ENCODE measurements around the gene PLN.

- TF ChIP-seq, protein P1, sequence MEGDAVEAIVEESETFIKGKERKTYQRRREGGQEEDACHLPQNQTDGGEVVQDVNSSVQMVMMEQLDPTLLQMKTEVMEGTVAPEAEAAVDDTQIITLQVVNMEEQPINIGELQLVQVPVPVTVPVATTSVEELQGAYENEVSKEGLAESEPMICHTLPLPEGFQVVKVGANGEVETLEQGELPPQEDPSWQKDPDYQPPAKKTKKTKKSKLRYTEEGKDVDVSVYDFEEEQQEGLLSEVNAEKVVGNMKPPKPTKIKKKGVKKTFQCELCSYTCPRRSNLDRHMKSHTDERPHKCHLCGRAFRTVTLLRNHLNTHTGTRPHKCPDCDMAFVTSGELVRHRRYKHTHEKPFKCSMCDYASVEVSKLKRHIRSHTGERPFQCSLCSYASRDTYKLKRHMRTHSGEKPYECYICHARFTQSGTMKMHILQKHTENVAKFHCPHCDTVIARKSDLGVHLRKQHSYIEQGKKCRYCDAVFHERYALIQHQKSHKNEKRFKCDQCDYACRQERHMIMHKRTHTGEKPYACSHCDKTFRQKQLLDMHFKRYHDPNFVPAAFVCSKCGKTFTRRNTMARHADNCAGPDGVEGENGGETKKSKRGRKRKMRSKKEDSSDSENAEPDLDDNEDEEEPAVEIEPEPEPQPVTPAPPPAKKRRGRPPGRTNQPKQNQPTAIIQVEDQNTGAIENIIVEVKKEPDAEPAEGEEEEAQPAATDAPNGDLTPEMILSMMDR (IDR thresholded peaks at IDR 0.05): no peak
- no peak for TF ChIP-seq POLR2A (IDR thresholded peaks at IDR 0.05)
Measured at GRCh38 chr6:118523216-118523615, 24.9 kb upstream of the PLN start.

All from vagina (tissue), 2 donors.